Left lobe of liver (tissue), 2 donors: ENCODE data around the gene SMARCA4. TPM values are rescaled to one million over a fixed set of nuclear protein-coding genes. Genes with fewer than 3 reads are reported as not detected.
A peak's percentile ranks its signal among the peaks of the same experiment; 100 is the strongest.

Experiments
- ATAC-seq: fragments of 200-7000 bp; cut with Tn5 transposase; one replicate; pipeline ENCODE4 v1.9.1; 2020; ENCODE audit warnings: mild to moderate bottlenecking, moderate library complexity
- DNase-seq: peaks from one replicate; pipeline ENCODE4 v3.0.0-alpha.2; 2020; ENCODE audit warnings: low spot score
- total RNA-seq: library from RNA; stranded (reverse); gene quantifications from one replicate; pipeline ENCODE4 v1.2.1, GENCODE V29; 2021
- donor health status: DM: no; HTN: no; CAD: no; lungs with moderate emphysema.
- donor health status: DM: no; HTN: yes; CAD: no.

SMARCA4 gene
- 29.6 TPM for total RNA-seq

- DNase-seq (peak; percentile 98), ATAC-seq (peak; percentile 95)
Measured at GRCh38 chr19:10960314-10961072, at the start of gene SMARCA4. SMARCA4 (plus strand) TSS chr19:10961030; CDS start chr19:10984152, 23,122 bp downstream.

- DNase-seq: no peak
- ATAC-seq: no peak
Measured at GRCh38 chr19:10911579-10912363, 49.1 kb upstream of the SMARCA4 start.

- no peak for DNase-seq
- ATAC-seq: no peak
Measured at GRCh38 chr19:10912619-10913018, 48.2 kb upstream of the SMARCA4 start.

GRCh38 chr19:10913716-10914340 lies 47.0 kb upstream of the SMARCA4 start:
- ATAC-seq: no peak
- DNase-seq: no peak

GRCh38 chr19:10915130-10916091 lies 45.4 kb upstream of the SMARCA4 start:
- no peak for DNase-seq
- no peak for ATAC-seq

GRCh38 chr19:10916602-10917001 lies 44.2 kb upstream of the SMARCA4 start:
- ATAC-seq (no peak), DNase-seq (no peak)

GRCh38 chr19:10918359-10918758 lies 42.5 kb upstream of the SMARCA4 start:
- ATAC-seq: no peak
- no peak for DNase-seq

GRCh38 chr19:10919352-10920287 lies 41.2 kb upstream of the SMARCA4 start:
- no peak for DNase-seq
- no peak for ATAC-seq

GRCh38 chr19:10920288-10920655 lies 40.6 kb upstream of the SMARCA4 start:
- ATAC-seq (no peak), DNase-seq (no peak)

- DNase-seq (no peak), ATAC-seq (no peak)
Measured at GRCh38 chr19:10920781-10921180, 40.0 kb upstream of the SMARCA4 start.

- ATAC-seq (no peak), DNase-seq (no peak)
Measured at GRCh38 chr19:10921199-10921909, 39.5 kb upstream of the SMARCA4 start.

- no peak for DNase-seq
- no peak for ATAC-seq
Measured at GRCh38 chr19:10921910-10922637, 38.8 kb upstream of the SMARCA4 start.

- DNase-seq: no peak
- ATAC-seq: no peak
Measured at GRCh38 chr19:10922638-10923014, 38.2 kb upstream of the SMARCA4 start.

GRCh38 chr19:10923260-10924112 lies 37.3 kb upstream of the SMARCA4 start:
- ATAC-seq (no peak), DNase-seq (no peak)

- no peak for ATAC-seq
Measured at GRCh38 chr19:10924597-10924996, 36.2 kb upstream of the SMARCA4 start.

GRCh38 chr19:10927730-10928562 lies 32.9 kb upstream of the SMARCA4 start:
- ATAC-seq (no peak), DNase-seq (no peak)

More at GRCh38 chr19:10924597-10924996, 36.2 kb upstream of the SMARCA4 start:
- no peak for DNase-seq
